Stimulated activated naive CD4-positive, alpha-beta T cell (primary cell): ENCODE results near the gene SPOP.
"Not testable (repeated sequence)": the region's sequence is repeated elsewhere in the genome, so short reads cannot be mapped to it uniquely, and the experiment has no call there.

ENCODE experiments used
- DNase-seq, 6 experiments: peaks; one replicate each; lab custom pipeline; 2025; lab: John Stamatoyannopoulos, UW

SPOP gene

DNA sequence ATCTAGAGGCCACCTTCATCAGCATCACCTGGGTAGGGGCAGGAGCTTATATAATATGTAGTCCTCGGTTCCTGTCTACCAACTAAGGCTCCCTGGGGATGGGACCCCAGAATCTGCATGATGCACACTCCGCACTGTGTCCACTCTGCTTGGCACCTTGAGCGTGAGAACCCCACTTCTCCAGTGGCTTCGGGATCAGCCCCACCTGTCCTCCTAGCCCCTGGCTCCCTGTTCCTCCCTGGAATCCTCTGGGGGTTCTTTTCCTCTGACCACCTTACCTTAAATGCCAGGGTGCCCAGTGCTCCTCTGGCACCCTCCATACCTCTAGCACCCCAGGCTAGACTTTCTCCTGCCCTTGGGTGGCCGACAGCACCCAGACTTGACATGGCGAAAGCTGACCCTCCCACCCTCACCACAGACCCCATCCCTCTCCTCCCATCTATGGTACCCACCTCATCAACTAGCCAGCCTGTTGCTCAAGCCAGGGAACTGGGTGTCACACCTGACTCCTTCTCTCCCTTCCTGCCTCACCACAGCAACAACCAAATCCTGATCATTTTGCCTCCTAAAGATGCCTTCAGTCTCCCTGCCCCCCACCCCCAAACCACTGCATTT, 105.0 kb downstream of the SPOP start:
- no peak for DNase-seq

- no peak for DNase-seq
Observed at GRCh38 chr17:49572226-49572625, 105.7 kb downstream of the SPOP start.

- no peak for DNase-seq
Observed at GRCh38 chr17:49571764-49572163, 106.1 kb downstream of the SPOP start.

- DNase-seq: no peak
Observed at GRCh38 chr17:49571283-49571682, 106.6 kb downstream of the SPOP start.

GRCh38 chr17:49570540-49571242, 107.2 kb downstream of the SPOP start:
- DNase-seq: no peak

DNA sequence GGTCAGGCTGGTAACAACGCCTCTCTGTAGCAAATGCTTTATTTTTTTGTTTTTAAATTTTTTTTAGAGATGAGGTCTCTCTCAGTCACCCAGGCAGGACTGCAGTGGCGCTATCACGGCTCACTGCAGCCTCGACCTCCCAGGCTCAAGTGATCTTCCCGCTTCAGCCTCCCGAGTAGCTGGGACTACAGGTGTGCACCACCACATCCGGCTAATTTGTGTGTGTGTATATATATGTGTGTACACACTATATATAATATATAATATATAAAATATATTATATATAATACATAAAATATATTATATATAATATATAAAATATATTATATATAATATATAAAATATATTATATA, 109.2 kb downstream of the SPOP start:
- DNase-seq: not testable (repeated sequence)

- peak; percentile 27 to 79 (median 72) for DNase-seq
Observed at GRCh38 chr17:49567871-49568694, 109.8 kb downstream of the SPOP start.

GRCh38 chr17:49567104-49567521, 110.8 kb downstream of the SPOP start:
- DNase-seq: no peak

GRCh38 chr17:49566668-49567071, 111.2 kb downstream of the SPOP start:
- DNase-seq: no peak

GRCh38 chr17:49565948-49566491, 111.9 kb downstream of the SPOP start:
- DNase-seq: no peak

DNA sequence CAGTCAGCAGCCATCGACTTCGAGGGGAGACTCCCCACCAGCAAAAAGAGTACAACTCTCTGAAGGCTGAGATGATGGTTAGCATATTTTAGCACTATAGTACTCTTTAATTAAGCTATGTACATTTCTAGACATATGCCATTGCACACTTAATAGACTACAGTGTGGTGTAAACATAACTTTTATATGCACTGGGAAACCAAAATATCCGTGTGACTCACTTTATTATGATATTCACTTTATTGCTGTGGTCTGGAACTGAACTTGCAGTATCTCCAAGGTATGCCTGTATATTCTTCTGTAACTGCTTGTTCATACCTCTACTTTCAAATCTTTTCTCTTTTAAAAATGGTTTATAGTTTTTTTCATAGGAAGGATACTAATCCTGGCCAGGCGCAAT, 113.3 kb downstream of the SPOP start:
- DNase-seq: no peak

GRCh38 chr17:49557312-49558024, 120.4 kb downstream of the SPOP start:
- DNase-seq: peak in 5 of 6 experiments; percentile 4 to 44 (median 8)

DNA sequence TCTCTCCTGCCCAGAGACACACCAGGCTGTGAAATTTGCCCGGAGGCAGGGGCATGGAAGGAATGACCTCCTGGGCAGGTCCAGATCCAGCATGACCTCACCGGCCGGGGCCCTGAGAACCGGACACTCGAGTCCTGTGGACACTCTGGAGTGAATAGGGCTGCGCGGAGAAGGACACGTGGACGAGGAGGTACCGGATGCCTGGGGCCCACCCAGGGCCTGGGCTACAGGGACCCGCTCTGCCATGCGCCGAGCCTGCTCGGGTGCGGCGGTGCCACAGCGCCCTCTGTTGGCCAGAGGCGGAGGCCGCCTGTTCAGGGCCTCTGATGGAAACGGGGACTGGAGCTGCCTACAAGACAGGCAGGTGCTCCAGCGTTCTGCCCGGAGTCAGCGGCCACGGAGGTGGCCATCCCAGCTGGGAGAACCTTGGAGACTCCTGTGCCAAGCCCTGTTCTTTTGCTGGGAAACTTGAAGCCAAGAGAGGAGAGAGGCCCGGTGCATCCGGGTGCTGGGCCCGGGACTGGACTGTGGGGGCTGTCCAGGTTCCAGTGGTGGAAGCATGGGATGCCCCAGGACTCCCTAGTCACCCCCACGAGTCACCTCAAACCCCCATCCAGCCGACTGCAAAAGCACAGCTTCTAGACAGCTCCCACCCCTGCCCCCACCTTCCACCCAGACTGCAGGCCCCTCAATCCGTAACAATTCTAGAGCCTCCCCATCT, 121.5 kb downstream of the SPOP start:
- DNase-seq: peak; percentile 49 to 88 (median 72)

GRCh38 chr17:49555495-49556222, 122.2 kb downstream of the SPOP start:
- DNase-seq: no peak

GRCh38 chr17:49554694-49555494, 123.0 kb downstream of the SPOP start:
- no peak for DNase-seq

- no peak for DNase-seq
Observed at GRCh38 chr17:49553676-49554335, 124.1 kb downstream of the SPOP start.

GRCh38 chr17:49552070-49552751, 125.7 kb downstream of the SPOP start:
- DNase-seq: no peak

- DNase-seq: no peak
Observed at GRCh38 chr17:49551221-49552069, 126.5 kb downstream of the SPOP start.
